ENCODE data around the gene TMEM158.

- no peak for TF ChIP-seq EP300 (IDR thresholded peaks at IDR 0.05; ENCODE audit: borderline replicate concordance)
- TF ChIP-seq RAD21 (IDR thresholded peaks at IDR 0.05; ENCODE audit: low read depth): no peak
- no peak for TF ChIP-seq MAX (IDR thresholded peaks at IDR 0.05)
- no peak for TF ChIP-seq CEBPB (IDR thresholded peaks at IDR 0.05)
- TF ChIP-seq REST (IDR thresholded peaks at IDR 0.05; ENCODE audit: low read depth): no peak
- TF ChIP-seq TAF1 (IDR thresholded peaks at IDR 0.05; ENCODE audit: low read depth): no peak
- no peak for TF ChIP-seq USF1 (IDR thresholded peaks at IDR 0.05)
- TF ChIP-seq ZBTB7A (IDR thresholded peaks at IDR 0.05; ENCODE audit: low read depth): no peak
- no peak for TF ChIP-seq CREB1 (IDR thresholded peaks at IDR 0.05; ENCODE audit: low read depth)
- TF ChIP-seq EGR1 (IDR thresholded peaks at IDR 0.05): no peak
- TF ChIP-seq NFIC (IDR thresholded peaks at IDR 0.05): no peak
- no peak for TF ChIP-seq FOXM1 (IDR thresholded peaks at IDR 0.05; ENCODE audit: borderline replicate concordance, low read depth)
- no peak for TF ChIP-seq YY1 (IDR thresholded peaks at IDR 0.05; ENCODE audit: low read depth)
- no peak for TF ChIP-seq TEAD4 (IDR thresholded peaks at IDR 0.05)
These were observed 11.9 kb downstream of the TMEM158 start for GRCh38 chr3:45214061-45214680.
